Activated CD4-positive, alpha-beta T cell treated with anti-CD3 and anti-CD28 coated beads for 36 hours (primary cell): ENCODE measurements around the gene RIOX2. TPM values are rescaled to one million over a fixed set of nuclear protein-coding genes. Genes with fewer than 3 reads are reported as not detected.
"Not testable (repeated sequence)": the region's sequence is repeated elsewhere in the genome, so short reads cannot be mapped to it uniquely, and the experiment has no call there.

Experiments used
- ATAC-seq: fragments of 200-7000 bp; cut with Tn5 transposase; one replicate; pipeline ENCODE4 v1.10.0; 2021; ENCODE audit warnings: mild to moderate bottlenecking, moderate library complexity
- CTCF ChIA-PET: fragments of 350-600 bp; sonication (Branson Sonifier 250); formaldehyde crosslinking; loops from one replicate; lab custom pipeline; 2021; ENCODE audit warnings: antibody characterized with exemption; lab: Charles Lee
- POLR2A ChIA-PET: fragments of 350-600 bp; sonication (Branson Sonifier 250); formaldehyde crosslinking; loops from one replicate; lab custom pipeline; 2021; ENCODE audit warnings: antibody characterized with exemption, inconsistent platforms; lab: Charles Lee
- DNase-seq: peaks from one replicate; pipeline ENCODE4 v3.0.0-alpha.2; 2020
- H3K27ac Mint-ChIP-seq: one replicate; pipeline ENCODE4 v1.8.0; 2021; ENCODE audit warnings: mixed read lengths
- H3K27me3 Mint-ChIP-seq: one replicate; pipeline ENCODE4 v1.8.0; 2021; ENCODE audit warnings: mixed read lengths
- H3K36me3 Mint-ChIP-seq: one replicate; pipeline ENCODE4 v1.8.0; 2021; ENCODE audit warnings: low read depth, mixed read lengths
- H3K4me1 Mint-ChIP-seq: one replicate; pipeline ENCODE4 v1.8.0; 2021; ENCODE audit warnings: mixed read lengths
- H3K4me3 Mint-ChIP-seq: one replicate; pipeline ENCODE4 v1.8.0; 2021; ENCODE audit warnings: mild to moderate bottlenecking, moderate library complexity, mixed read lengths
- H3K9me3 Mint-ChIP-seq: one replicate; pipeline ENCODE4 v1.8.0; 2021; ENCODE audit warnings: low read depth, mixed read lengths
- intact Hi-C, 2 experiments: fragments of 100-400 bp; cut with DNase I in 1 of 2; cut with micrococcal nuclease in 1 of 2; formaldehyde crosslinking; loops; one replicate each; pipeline versions ENCODE4 v1.14.2 to v1.15.1; 2022 to 2024; cut with DNase I, micrococcal nuclease
- total RNA-seq, 2 experiments: library from RNA; stranded (reverse); gene quantifications; one replicate each; pipeline ENCODE4 v1.2.3, GENCODE V29; 2021

RIOX2 gene
- 10 to 100 TPM; 35.0 to 35.5 TPM for total RNA-seq

DNA sequence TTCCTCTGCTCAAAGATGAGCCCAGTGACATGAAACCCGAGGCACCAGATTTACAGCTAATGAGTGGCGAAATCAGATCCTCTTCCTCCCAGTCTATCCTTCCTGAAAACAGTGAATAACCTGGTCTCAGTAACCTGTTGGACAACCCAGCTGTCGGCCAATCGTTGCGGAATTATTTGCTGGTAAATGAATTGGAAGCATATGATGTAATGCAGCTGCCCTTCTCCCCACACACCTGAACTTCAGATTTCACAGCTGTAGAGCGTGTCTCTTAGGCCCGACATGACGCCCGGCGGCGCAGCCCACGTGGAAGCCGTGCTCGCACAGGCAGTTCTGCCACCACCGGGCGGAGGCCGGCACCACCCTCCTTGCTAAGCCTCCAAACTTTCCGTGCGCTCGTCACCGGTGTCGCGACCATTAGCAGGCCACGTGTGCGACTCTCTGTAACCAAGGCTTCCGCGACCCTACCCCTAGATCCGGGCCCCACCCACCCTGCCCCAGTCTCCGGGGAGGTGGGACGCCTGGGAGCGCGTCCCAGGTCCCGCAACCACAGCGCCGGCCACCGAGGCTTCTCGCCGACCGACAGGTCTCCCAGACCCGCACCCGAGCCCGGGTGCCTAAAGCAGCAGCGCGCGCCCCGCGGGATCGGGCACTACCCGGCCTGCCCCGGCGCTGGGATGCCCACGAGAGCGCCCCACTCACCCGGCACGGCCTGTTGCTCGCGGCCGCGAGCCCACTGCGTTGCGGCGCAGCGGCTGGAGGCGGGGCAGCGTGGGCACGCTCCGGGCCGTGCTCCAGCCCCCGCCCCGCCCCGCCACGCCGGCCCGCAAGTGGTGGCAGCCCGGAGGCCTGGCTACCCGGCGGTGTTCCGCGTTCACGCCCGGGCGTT lies at the start of gene RIOX2:
Gene RIOX2 (minus strand): TSS at position 753 of the 889 bp plus-strand sequence. CDS start 4,838 bp downstream, outside the sequence.
- Mint-ChIP-seq H3K4me1 (peaks cover 46% of the 10 kb centered on the region), H3K4me3 (peak within 1 kb of the TSS; percentile 83), H3K36me3 (peaks cover 19% of the 10 kb centered on the region), H3K27me3 (no peaks in the 10 kb centered on the region), H3K9me3 (no peaks in the 10 kb centered on the region), H3K27ac (peak within 1 kb of the TSS; percentile 90)
- ATAC-seq: peak; percentile 89
- ChIA-PET CTCF (interaction anchor here (0.8 to 2.5 kb wide), 4 partner anchors 12 to 68 kb away, joined by 3 to 15 read pairs (median 4); no protein-coding TSS in a partner anchor), POLR2A (interaction anchor here (0.6 to 1.0 kb wide), 2 partner anchors 19 to 33 kb away, joined by 3 read pairs; no protein-coding TSS in a partner anchor)
- peak; percentile 90 for DNase-seq
- intact Hi-C loops: loop anchor here (1.0 to 2.0 kb wide), 5 partner anchors 51 to 208 kb away; partner anchors contain the start of genes ARL6 (in 1 of the 2) and CRYBG3 (in 1 of the 2)

DNA sequence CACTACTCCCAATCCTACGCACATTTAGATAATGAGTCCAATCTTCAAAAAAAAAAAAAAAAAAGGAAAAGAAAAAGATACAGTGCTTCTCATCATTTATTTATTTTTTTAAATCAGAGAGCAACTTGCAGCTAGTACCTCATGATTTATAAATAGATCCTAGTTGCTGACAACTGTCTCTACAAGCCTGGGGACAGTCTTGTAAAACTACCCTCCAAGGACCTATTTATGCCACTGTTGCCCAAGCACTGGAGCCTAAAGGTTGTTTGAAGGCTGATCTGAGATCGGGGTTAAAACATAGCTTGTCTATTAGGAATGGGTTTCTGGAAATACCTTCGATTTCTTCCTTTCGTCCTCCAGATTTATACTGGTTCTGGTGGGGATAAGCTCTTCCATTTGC lies 48.2 kb upstream of the RIOX2 start:
- Mint-ChIP-seq H3K27ac (no peak overlapping the region), H3K9me3 (no peaks in the 10 kb centered on the region), H3K36me3 (no peaks in the 10 kb centered on the region), H3K4me1 (peaks cover 4% of the 10 kb centered on the region), H3K27me3 (no peaks in the 10 kb centered on the region), H3K4me3 (no peak overlapping the region)
- DNase-seq (no peak), ATAC-seq (no peak)
- ChIA-PET CTCF (interaction anchor here (0.6 to 8.8 kb wide), 7 partner anchors 10 to 629 kb away, joined by 3 to 118 read pairs (median 4); no protein-coding TSS in a partner anchor), POLR2A (interaction anchor here (0.7 kb wide), 1 partner anchor 29 kb away, joined by 6 read pairs; no protein-coding TSS in a partner anchor)
- intact Hi-C loops: loop anchor here (10.0 kb wide), 2 partner anchors 76 to 1156 kb away; no protein-coding TSS in a partner anchor

DNA sequence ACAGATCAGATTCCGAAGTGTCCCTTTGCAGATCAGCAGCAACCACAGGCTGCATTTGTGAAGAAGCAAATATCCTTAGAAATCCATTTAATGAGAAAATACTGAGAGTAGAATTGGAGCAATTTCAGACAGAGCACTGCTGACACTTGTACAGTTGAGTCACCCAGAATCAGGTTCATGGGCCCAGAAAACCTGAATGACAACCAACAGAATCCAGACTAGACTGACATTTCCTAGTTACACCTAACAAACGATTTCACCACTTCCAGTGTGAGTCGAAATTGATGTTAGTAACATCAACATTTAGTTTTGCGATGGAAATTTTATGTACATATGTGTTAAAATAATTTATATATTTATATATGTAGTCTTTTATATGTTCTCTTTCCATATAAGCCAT lies 46.1 kb upstream of the RIOX2 start:
- Mint-ChIP-seq H3K36me3 (no peaks in the 10 kb centered on the region), H3K27me3 (peaks cover 2% of the 10 kb centered on the region), H3K27ac (no peak overlapping the region), H3K9me3 (no peaks in the 10 kb centered on the region), H3K4me1 (peaks cover 3% of the 10 kb centered on the region), H3K4me3 (no peak overlapping the region)
- ATAC-seq (no peak), DNase-seq (no peak)
- CTCF ChIA-PET: interaction anchor here (0.6 kb wide), 1 partner anchor 68 kb away, joined by 6 read pairs; no protein-coding TSS in a partner anchor
- intact Hi-C loops: no loop called here
- POLR2A ChIA-PET: no interaction called here

DNA sequence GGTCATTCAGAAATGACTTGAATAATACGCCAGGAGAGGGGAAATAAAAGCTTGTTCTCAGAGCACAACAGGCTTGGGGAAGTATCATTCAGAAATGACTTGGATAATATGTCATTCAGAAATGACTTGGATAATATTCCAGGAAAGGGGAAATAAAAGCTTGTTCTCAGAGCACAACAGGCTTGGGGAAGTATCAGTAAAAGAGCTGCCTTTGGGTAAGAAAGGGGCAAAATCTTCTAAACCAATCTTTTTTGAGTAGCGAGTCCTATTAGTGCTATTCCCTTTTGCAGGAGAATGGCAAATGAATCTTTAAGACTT lies 42.0 kb upstream of the RIOX2 start:
- ATAC-seq (no peak), DNase-seq (no peak)
- CTCF ChIA-PET: interaction anchor here (1.0 to 12.3 kb wide), 5 partner anchors 7 to 222 kb away, joined by 3 to 118 read pairs (median 3); no protein-coding TSS in a partner anchor
- H3K4me1 Mint-ChIP-seq: no peaks in the 10 kb centered on the region
- no peaks in the 10 kb centered on the region for H3K9me3 Mint-ChIP-seq
- no peaks in the 10 kb centered on the region for H3K36me3 Mint-ChIP-seq
- H3K27me3 Mint-ChIP-seq: peaks cover 2% of the 10 kb centered on the region
- POLR2A ChIA-PET: no interaction called here
- H3K27ac Mint-ChIP-seq: no peak overlapping the region
- intact Hi-C loops: no loop called here
- H3K4me3 Mint-ChIP-seq: no peak overlapping the region

DNA sequence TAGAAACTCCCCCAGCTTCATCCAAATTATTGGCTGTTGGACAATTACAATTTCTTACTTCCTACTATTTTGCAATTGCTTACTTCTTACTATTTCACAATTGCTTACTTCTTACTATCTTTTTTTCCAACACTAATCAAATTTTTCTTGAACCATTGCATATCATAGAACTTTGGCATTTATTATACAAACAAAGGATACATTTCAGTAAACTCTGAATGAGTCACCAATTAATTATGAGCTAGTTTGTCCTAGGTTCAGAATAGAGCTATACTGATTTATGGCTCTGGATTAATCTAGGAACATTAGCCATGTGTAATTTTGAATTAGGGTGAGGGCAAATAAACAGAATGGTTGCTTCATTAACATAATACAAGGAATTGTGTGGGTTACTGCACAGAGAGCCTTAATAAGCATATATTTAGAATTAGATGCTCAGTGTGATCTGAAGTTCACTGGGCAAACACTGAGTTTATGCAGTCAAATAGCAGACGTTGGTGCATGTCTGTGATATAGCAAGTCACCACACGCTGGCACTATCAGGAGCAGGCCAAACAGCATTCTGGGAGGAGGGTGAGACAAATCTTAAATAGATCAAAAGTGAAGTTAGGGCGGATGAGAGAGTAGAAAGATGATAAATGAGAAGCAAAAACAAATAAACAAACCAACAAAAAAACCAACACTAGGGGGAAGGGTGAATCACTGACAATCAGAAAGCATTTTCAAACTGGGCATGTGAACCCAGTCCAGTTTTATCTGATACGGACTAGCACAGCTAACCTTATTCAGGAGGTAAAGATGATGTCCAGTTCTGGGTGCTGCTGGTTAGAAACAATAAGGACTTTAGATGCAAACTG lies 41.4 kb upstream of the RIOX2 start:
- Mint-ChIP-seq H3K4me1 (peaks cover 3% of the 10 kb centered on the region), H3K27me3 (peaks cover 2% of the 10 kb centered on the region), H3K27ac (no peak overlapping the region), H3K9me3 (no peaks in the 10 kb centered on the region), H3K4me3 (no peak overlapping the region), H3K36me3 (no peaks in the 10 kb centered on the region)
- DNase-seq: no peak
- ChIA-PET CTCF (interaction anchor here (1.0 to 12.3 kb wide), 5 partner anchors 10 to 221 kb away, joined by 3 to 118 read pairs (median 3); no protein-coding TSS in a partner anchor), POLR2A (no interaction called here)
- ATAC-seq: no peak
- intact Hi-C loops: no loop called here

DNA sequence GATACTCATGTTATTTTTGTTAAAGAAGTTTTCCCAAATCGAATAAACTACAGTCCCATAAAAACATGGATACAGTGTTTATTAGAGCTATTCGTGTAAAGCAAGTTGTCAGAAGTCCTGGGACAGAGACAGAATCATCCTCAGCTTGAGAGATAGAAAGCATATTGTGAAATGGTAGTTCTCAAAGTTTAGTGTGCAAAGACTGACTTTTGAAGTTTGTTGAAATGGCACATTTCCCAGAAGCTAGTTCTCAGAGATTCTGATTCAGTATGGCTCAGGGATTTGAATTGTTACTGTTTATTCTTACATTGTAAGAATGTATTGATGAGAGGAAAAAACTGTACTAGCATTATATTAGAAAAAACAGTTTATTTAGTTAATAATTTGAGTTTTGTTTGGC lies 40.7 kb upstream of the RIOX2 start:
- ATAC-seq: no peak
- Mint-ChIP-seq H3K36me3 (no peaks in the 10 kb centered on the region), H3K27ac (no peak overlapping the region), H3K27me3 (peaks cover 2% of the 10 kb centered on the region), H3K4me3 (no peak overlapping the region), H3K4me1 (peaks cover 3% of the 10 kb centered on the region), H3K9me3 (no peaks in the 10 kb centered on the region)
- no peak for DNase-seq
- CTCF ChIA-PET: interaction anchor here (1.5 to 12.3 kb wide), 2 partner anchors 11 to 25 kb away, joined by 4 to 118 read pairs; no protein-coding TSS in a partner anchor
- POLR2A ChIA-PET: no interaction called here
- intact Hi-C loops: no loop called here

DNA sequence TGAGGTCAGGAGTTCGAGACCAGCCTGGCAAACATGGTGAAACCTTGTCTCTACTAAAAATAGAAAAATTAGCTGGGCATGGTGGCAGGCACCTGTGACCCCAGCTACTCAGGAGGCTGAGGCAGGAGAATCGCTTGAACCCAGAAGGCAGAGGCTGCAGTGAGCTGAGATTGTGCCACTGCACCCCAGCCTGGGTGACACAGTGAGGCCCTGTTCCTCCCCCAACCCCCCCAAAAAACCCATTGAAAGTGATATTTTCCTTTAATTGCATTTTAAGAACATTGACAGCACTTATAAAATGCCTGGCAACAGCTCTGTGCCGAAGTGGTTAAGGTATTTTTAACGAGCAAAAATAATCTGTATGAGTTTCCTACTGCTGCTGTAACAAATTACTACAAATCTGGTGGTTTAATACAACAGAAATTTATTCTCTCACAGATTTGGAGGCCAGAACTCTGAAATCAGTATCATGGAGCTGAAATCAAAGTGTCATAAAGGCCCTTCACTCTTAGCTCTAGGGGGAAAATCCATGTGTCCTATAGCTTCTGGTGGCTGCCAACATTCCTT lies 38.7 kb upstream of the RIOX2 start:
- H3K36me3 Mint-ChIP-seq, H3K27me3 Mint-ChIP-seq, H3K9me3 Mint-ChIP-seq, intact Hi-C loops, POLR2A ChIA-PET, H3K27ac Mint-ChIP-seq, H3K4me3 Mint-ChIP-seq, ATAC-seq, DNase-seq: not testable (repeated sequence)
- peaks cover 15% of the 10 kb centered on the region for H3K4me1 Mint-ChIP-seq
- CTCF ChIA-PET: interaction anchor here (0.6 to 12.3 kb wide), 5 partner anchors 13 to 439 kb away, joined by 3 to 118 read pairs (median 3); no protein-coding TSS in a partner anchor

DNA sequence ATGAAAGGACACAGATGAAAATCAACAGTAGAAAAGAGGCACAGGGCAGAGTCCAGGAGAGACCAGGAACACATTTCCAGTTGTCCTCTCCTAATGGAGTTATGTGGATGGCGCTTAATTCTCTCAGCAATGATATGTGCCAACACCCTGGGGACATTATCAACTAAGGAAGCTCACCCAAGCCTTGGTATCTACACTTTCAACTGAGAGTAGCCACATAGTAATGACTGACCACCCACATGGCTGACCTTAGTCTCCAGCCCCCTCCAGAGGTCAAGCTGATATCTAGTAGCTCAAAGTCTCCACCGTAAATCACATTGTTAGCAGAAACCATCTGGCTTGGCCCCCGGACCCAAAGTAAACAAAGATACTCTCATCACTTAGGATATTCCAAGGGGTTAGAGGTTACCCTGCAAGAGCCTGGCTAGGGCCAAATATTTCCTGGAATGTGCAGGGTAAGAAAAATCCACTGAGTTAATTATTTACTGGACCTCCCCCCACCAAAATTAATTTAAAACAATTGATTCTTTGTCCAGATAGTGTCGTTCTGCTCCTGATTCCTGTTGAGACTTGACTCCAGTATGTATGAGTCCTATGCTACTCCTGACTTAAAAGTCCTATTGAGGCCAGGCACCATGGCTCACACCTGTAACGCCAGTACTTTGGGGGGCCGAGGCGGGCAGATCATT lies 38.1 kb upstream of the RIOX2 start:
- H3K27ac Mint-ChIP-seq: no peak overlapping the region
- no peaks in the 10 kb centered on the region for H3K36me3 Mint-ChIP-seq
- H3K4me1 Mint-ChIP-seq: peaks cover 15% of the 10 kb centered on the region
- H3K27me3 Mint-ChIP-seq: peaks cover 2% of the 10 kb centered on the region
- ChIA-PET CTCF (interaction anchor here (0.6 to 12.3 kb wide), 4 partner anchors 13 to 438 kb away, joined by 3 to 118 read pairs (median 3); no protein-coding TSS in a partner anchor), POLR2A (no interaction called here)
- no peak overlapping the region for H3K4me3 Mint-ChIP-seq
- H3K9me3 Mint-ChIP-seq: no peaks in the 10 kb centered on the region
- intact Hi-C loops: no loop called here
- DNase-seq (no peak), ATAC-seq (no peak)

DNA sequence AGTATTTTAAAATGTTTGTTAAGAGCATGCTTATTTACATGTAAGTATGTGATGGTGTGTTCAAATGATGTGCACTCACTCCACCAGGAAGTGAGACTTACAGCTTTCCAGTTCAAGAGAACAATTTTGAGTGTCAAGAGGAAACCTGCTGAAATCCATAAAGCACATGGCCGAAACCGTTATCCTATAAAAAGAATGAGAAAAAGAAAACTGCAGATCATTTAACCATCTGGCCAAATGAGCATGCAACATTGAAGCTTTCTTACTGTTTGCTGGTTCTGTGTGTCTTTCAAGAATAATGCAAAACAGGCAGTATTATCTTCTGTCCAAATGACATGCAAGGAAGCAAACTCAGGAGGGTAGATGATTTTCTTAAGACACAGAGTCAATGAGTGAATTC lies 36.6 kb upstream of the RIOX2 start:
- Mint-ChIP-seq H3K27ac (no peak overlapping the region), H3K4me1 (peaks cover 17% of the 10 kb centered on the region), H3K9me3 (no peaks in the 10 kb centered on the region), H3K36me3 (no peaks in the 10 kb centered on the region), H3K27me3 (peaks cover 2% of the 10 kb centered on the region), H3K4me3 (no peak overlapping the region)
- intact Hi-C loops: no loop called here
- DNase-seq (no peak), ATAC-seq (no peak)
- POLR2A ChIA-PET: interaction anchor here (0.7 kb wide), 1 partner anchor 17 kb away, joined by 4 read pairs; no protein-coding TSS in a partner anchor
- CTCF ChIA-PET: interaction anchor here (12.3 kb wide), 1 partner anchor 15 kb away, joined by 118 read pairs; no protein-coding TSS in a partner anchor

DNA sequence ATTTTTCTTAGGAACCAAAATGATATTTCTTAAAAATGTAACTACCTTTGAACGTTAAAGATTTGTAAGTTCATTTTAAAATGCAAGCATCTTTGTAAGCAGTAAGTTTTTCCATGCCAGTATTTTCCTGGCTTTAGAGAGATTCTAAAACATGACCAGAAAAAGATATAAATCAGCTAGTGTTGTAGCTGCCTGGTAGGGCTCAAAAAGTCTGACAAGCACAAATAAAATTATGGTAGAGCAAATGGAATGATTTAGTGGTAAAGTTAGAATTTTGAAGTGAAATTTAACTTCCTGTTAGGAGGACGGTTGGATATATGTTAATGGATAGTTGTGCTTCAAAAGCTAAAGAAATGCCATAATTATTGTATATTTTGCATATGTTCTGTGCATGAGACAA lies 33.2 kb upstream of the RIOX2 start:
- DNase-seq (no peak), ATAC-seq (no peak)
- H3K9me3 Mint-ChIP-seq: no peaks in the 10 kb centered on the region
- no peak overlapping the region for H3K27ac Mint-ChIP-seq
- POLR2A ChIA-PET: no interaction called here
- peaks cover 24% of the 10 kb centered on the region for H3K4me1 Mint-ChIP-seq
- H3K4me3 Mint-ChIP-seq: no peak overlapping the region
- CTCF ChIA-PET: interaction anchor here (0.6 to 12.3 kb wide), 3 partner anchors 10 to 32 kb away, joined by 3 to 118 read pairs (median 5); no protein-coding TSS in a partner anchor
- intact Hi-C loops: no loop called here
- H3K27me3 Mint-ChIP-seq: no peaks in the 10 kb centered on the region
- no peaks in the 10 kb centered on the region for H3K36me3 Mint-ChIP-seq
